SKM-1 (cell line): ENCODE measurements around the gene CDKL1.

ENCODE experiments used
- DNase-seq: peaks from one replicate; lab custom pipeline; 2025; ENCODE audit not compliant: unreplicated experiment; lab: John Stamatoyannopoulos, UW

CDKL1 gene

DNA sequence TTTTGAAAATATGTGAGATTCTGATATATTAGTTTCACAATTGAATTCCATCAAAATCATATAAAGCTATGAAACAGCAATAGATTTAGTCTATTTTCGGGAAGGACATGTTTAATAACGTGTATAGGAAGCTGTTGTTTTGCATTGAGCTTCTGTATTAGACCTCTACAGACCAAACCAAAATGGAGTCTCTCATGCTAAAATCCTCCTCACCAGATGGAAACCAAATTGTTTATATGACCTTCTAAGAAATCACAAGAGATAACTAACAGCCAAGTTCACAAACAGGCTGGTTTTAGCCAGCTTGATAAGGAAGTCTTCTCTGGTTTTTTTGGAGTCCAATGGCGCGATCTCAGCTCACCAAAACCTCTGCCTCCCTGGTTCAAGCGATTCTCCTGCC is 108.5 kb downstream of the CDKL1 start:
- DNase-seq = no peak

DNA sequence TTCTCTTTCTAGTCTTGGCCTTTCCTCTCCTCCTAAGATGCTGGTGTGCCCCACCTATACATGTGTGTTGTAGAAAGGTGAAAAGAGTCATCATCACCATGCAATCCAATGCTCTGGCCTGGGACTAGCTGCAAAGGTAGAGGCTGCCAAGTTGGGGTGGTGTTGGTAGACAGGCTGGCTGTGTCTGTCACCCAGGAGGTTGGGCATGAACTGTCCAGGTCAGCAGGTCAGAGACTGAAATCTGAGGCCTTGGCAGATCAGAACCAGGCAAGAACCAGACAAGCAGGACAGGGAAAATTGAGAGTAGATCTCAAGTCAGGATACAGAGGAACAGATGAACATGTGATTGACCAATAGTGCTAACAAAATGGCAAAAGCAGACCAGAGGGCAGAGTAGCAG is 110.8 kb downstream of the CDKL1 start:
- no peak for DNase-seq
